Measurements from ENCODE around the gene HSD17B3. TPM values are rescaled to one million over a fixed set of nuclear protein-coding genes. Genes with fewer than 3 reads are reported as not detected.

The HSD17B3 gene
- polyA plus RNA-seq, 1 of the 3 experiments (the other 2 are of a cell fraction), result 0.51 TPM

DNA sequence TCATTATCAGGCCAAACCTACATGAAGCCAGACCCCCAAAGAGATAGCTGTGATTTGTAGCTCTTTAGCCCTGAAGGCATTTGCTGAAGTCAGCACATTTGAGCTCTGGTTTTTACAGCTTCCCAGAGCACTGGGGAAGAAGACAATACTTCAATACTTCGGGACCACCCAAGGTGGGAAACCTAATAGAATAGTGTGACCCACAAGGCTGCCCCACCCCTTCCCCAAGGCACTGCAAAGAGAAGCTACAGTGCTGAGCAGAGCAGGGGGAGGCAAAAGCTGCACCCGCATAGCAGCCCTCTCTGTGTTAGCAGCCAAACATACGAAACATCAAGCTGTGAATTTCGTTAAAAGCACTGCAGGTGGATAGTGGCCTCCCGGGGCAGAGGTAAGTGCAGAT, 87.3 kb downstream of the HSD17B3 start:
- no peaks in the 10 kb centered on the region for H3K36me3 ChIP-seq (replicated peaks in 1 of 2; ENCODE audit: control insufficient read depth in 1 of 2, insufficient read depth in 2 of 2, low read length in 1 of 2)
- no peak overlapping the region for H2AFZ ChIP-seq (ENCODE audit: low read depth)
- ChIA-PET POLR2A (no interaction called here), CTCF (interaction anchor here (0.9 to 5.0 kb wide), 3 partner anchors 10 to 37 kb away, joined by 4 to 33 read pairs (median 4); no protein-coding TSS in a partner anchor)
- no peaks in the 10 kb centered on the region for H3K9me3 ChIP-seq
- no peak overlapping the region for H3K27ac ChIP-seq (ENCODE audit: low read depth in 2 of 2, low read length in 1 of 2)
- WGBS (ENCODE audit: low lambda C conversion rate), result 84% methylated on average over 5 of the region's 5 CpGs
- peaks cover 9% of the 10 kb centered on the region; the same call in 1 of the 2 replicates for H3K27me3 ChIP-seq (ENCODE audit: insufficient read depth)
- TF ChIP-seq NRF1 (IDR thresholded peaks at IDR 0.05; ENCODE audit: low read depth, low read length) (no peak), TAF1 (IDR thresholded peaks at IDR 0.05; ENCODE audit: borderline replicate concordance, low read depth, low read length) (no peak), EZH2phosphoT487 (IDR thresholded peaks at IDR 0.05; ENCODE audit: borderline replicate concordance, low read depth) (no peak), RAD21 (IDR thresholded peaks at IDR 0.05; ENCODE audit: low read length) (no peak), TEAD4 (IDR thresholded peaks at IDR 0.05; ENCODE audit: borderline replicate concordance, insufficient read depth) (no peak), TCF12 (IDR thresholded peaks at IDR 0.05) (no peak), YY1 (IDR thresholded peaks at IDR 0.05; ENCODE audit: low read depth) (no peak), SIN3A (IDR thresholded peaks at IDR 0.05; ENCODE audit: borderline replicate concordance, low read depth, low read length) (no peak), MXI1 (IDR thresholded peaks at IDR 0.05; ENCODE audit: low read depth, low read length) (no peak), RFX5 (IDR thresholded peaks at IDR 0.05; ENCODE audit: low read length) (no peak), RCOR1 (IDR thresholded peaks at IDR 0.05; ENCODE audit: low read length) (no peak), CHD2 (IDR thresholded peaks at IDR 0.05; ENCODE audit: low read length, partially characterized antibody) (no peak), GATA2 (CRISPR knock-in tag; IDR thresholded peaks at IDR 0.05) (no peak)
- TF ChIP-seq, protein P1, sequence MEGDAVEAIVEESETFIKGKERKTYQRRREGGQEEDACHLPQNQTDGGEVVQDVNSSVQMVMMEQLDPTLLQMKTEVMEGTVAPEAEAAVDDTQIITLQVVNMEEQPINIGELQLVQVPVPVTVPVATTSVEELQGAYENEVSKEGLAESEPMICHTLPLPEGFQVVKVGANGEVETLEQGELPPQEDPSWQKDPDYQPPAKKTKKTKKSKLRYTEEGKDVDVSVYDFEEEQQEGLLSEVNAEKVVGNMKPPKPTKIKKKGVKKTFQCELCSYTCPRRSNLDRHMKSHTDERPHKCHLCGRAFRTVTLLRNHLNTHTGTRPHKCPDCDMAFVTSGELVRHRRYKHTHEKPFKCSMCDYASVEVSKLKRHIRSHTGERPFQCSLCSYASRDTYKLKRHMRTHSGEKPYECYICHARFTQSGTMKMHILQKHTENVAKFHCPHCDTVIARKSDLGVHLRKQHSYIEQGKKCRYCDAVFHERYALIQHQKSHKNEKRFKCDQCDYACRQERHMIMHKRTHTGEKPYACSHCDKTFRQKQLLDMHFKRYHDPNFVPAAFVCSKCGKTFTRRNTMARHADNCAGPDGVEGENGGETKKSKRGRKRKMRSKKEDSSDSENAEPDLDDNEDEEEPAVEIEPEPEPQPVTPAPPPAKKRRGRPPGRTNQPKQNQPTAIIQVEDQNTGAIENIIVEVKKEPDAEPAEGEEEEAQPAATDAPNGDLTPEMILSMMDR (IDR thresholded peaks at IDR 0.05), result no peak
- TF ChIP-seq, protein P2, sequence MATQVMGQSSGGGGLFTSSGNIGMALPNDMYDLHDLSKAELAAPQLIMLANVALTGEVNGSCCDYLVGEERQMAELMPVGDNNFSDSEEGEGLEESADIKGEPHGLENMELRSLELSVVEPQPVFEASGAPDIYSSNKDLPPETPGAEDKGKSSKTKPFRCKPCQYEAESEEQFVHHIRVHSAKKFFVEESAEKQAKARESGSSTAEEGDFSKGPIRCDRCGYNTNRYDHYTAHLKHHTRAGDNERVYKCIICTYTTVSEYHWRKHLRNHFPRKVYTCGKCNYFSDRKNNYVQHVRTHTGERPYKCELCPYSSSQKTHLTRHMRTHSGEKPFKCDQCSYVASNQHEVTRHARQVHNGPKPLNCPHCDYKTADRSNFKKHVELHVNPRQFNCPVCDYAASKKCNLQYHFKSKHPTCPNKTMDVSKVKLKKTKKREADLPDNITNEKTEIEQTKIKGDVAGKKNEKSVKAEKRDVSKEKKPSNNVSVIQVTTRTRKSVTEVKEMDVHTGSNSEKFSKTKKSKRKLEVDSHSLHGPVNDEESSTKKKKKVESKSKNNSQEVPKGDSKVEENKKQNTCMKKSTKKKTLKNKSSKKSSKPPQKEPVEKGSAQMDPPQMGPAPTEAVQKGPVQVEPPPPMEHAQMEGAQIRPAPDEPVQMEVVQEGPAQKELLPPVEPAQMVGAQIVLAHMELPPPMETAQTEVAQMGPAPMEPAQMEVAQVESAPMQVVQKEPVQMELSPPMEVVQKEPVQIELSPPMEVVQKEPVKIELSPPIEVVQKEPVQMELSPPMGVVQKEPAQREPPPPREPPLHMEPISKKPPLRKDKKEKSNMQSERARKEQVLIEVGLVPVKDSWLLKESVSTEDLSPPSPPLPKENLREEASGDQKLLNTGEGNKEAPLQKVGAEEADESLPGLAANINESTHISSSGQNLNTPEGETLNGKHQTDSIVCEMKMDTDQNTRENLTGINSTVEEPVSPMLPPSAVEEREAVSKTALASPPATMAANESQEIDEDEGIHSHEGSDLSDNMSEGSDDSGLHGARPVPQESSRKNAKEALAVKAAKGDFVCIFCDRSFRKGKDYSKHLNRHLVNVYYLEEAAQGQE (IDR thresholded peaks at IDR 0.05; ENCODE audit: low read depth, low read length), result no peak
- TF ChIP-seq, protein P3, sequence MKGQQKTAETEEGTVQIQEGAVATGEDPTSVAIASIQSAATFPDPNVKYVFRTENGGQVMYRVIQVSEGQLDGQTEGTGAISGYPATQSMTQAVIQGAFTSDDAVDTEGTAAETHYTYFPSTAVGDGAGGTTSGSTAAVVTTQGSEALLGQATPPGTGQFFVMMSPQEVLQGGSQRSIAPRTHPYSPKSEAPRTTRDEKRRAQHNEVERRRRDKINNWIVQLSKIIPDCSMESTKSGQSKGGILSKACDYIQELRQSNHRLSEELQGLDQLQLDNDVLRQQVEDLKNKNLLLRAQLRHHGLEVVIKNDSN (IDR thresholded peaks at IDR 0.05; ENCODE audit: borderline replicate concordance, low read depth), result no peak
- no peak overlapping the region for H3K9ac ChIP-seq
- H3F3A ChIP-seq (replicated peaks; ENCODE audit: insufficient read depth), result no peaks in the 10 kb centered on the region
- peaks cover 0 to 38% of the 10 kb centered on the region in 2 experiments; a peak in 2 of 4 replicates for H3K4me1 ChIP-seq (ENCODE audit: control insufficient read depth in 1 of 2, insufficient read depth in 2 of 2, low read depth in 1 of 2, low read length in 1 of 2)
- no peak overlapping the region for H3K4me3 ChIP-seq (ENCODE audit: low read depth in 2 of 2, low read length in 1 of 2)
- H3K4me2 ChIP-seq, result no peak overlapping the region
- H3K79me2 ChIP-seq (ENCODE audit: insufficient read depth), result no peaks in the 10 kb centered on the region
- H4K20me1 ChIP-seq (ENCODE audit: insufficient read depth), result no peaks in the 10 kb centered on the region
- DNase-seq, result no peak
- no peaks in the 10 kb centered on the region for H3K9me2 ChIP-seq

Measured in SK-N-SH (cell line).